Fibroblast of skin of right quadriceps (primary cell): Measurements from ENCODE around the gene CDC42EP3.
A peak's percentile ranks its signal among the peaks of the same experiment; 100 is the strongest.

Experiments
- DNase-seq: peaks from one replicate; pipeline ENCODE4 v3.0.0-alpha.2; 2013

The CDC42EP3 gene

DNA sequence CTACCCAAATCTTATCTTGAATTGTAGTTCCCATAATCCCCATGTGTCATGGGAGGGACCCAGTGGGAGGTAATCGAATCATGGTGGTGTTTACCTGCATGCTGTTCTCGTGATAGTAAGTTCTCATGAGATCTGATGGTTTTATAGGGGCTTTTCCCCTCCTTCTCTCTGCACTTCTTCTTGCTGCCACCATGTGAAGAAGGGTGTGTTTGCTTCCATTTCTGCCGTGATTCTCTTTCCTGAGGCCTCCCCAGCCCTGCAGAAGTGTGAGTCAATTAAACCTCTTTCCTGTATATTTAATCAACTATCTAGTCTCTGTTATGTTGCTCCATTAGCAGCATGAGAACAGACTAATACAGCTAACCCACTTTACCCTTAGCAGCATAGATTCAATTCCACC is 37.6 kb downstream of the CDC42EP3 start:
- no peak for DNase-seq

DNA sequence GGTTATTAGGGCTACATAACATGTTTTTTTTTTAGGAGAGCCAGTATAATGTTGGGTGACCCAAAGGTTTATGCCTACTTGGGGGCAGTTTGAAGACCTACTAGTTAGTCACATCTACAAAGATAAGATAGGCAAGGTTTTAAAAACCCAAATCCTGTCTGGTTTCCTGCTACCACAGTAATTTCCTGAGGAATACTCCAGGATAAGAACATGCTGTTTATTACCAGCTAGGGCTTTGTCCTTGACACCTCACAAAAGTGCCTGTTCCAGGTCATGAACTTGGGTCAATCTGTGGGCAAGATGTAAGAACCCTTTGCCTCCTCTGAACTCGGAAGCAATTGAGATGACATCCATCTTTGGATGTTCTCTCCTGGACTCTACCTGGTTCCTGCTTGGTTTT is 38.2 kb downstream of the CDC42EP3 start:
- no peak for DNase-seq

DNA sequence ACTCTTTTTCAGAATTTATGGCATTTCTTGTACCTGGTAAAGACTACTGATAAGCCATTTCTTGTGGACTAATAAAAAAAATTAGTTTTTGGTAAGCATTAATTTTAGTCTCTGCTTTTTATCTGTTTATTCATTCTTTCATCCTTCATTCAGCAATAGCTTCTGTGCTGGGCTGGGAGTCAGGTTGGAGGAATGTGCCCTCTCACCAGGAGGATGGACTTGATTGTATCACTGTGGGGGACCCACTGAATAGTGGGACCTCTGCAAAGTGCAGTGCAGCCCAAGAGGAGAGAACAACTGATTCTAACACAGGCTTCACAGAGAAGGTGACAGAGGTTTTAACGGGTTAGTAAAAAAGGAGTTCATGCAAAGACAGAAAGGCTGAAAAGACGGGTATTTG is 39.1 kb downstream of the CDC42EP3 start:
- DNase-seq, result no peak

DNA sequence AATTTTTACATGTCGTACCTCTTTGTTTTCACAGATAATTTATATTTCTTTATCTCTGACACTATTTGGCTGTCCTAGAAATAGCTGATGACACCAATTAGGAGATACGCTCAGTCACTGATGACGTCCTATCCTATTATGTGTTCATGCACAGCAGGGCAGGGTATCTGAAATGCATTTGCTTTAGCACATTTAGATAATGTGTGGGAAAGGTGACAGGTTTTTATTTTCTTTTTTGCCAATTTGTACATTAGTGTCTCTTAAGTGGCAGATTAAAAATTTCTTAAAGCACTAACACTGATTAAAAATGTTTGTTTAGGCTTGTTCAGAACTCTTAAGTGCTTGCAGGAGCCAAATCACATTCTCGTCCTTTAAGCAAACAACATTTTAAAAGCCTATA is 39.7 kb downstream of the CDC42EP3 start:
- DNase-seq, result no peak

DNA sequence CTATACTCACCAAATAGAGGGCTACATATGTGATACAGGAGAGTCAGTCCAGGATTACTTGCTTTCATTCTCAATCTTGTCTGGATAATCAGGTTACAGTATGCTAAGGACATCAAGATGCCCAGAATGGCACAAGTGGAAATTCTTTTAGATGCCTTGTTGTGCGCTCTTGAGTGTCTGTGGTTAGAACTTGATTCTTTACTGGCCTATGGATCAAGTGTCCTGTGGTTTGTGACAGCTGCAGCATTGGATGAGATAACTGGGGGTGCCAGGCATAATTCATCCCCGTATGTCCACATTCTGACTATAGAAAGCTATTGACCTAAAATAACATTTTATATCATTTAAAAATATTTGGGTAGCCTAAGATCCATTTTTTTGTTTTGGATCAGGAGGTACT is 40.1 kb downstream of the CDC42EP3 start:
- no peak for DNase-seq

DNA sequence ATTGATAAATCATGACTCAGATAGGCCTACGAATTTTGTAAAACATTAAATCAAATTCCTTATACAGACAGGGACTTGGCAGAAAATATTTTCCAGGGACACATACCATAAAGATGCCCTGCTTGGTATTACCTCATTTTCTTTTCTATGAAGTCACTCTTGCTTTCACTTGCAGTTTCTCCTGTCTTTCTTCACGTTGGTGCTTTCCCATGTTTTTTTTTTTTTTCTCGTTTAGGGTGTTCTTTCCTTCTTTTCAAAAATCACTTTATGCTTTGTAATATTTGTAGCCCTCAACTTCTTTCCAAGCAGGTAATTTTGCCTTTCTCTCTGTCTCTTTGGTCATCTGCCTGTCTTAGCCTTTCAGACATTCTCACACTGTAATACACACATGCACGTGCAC is 40.7 kb downstream of the CDC42EP3 start:
- DNase-seq, result no peak

DNA sequence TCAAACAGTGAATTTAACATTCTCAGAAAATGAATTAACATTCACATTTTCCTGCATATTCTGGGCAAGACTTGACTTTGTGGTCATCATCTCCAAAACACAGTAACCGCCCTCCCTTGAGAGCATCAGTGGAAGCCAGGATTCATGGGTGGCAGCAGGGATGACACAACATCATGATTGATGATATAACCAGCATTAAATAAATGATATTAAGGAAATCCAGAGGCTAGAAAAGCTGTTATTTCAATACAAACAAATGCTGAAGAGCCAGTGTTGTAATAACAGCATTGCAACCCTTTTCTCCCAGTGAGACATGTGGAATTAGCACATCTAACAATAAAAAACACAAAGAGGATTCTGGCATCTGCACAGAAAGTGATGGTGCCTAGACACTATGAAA is 41.1 kb downstream of the CDC42EP3 start:
- DNase-seq, result peak; percentile 75

DNA sequence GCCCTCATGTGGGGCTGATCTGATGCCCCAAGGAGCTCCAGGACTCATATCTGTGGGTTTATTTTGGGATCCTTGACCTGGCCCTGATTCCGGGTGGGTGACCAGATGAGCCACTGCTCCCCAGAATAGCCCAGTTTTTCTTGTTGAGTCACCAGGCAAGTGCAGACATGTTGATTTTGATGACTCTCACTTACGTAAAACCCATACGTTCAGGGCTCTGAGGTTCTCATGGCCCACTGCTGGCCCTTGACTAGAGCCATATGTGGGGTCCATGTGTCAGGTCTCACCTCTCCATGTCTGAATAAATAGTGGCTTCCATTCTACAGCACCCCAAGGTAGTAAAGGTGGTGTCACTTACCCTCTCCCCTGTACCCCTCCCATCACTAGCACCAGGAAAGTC is 41.9 kb downstream of the CDC42EP3 start:
- DNase-seq, result no peak

DNA sequence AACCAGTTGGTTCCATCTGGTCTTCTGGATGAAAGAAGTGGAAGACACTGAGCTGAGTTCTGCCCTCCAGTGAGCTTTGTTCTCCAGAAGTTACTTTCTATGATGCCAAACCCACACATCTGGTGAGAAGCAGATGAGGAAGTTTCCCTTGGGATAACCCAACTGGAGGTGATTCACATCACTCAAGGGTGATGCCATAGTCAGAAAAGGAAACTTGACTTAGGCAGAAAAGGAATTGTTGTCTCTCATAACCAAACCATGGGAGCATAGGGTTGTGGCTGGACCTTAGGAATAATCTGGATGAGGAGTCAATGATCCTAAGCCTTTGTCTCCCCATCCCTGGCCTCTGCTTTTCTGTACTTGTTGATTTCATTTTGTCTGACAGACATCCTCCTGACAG is 43.7 kb downstream of the CDC42EP3 start:
- no peak for DNase-seq

DNA sequence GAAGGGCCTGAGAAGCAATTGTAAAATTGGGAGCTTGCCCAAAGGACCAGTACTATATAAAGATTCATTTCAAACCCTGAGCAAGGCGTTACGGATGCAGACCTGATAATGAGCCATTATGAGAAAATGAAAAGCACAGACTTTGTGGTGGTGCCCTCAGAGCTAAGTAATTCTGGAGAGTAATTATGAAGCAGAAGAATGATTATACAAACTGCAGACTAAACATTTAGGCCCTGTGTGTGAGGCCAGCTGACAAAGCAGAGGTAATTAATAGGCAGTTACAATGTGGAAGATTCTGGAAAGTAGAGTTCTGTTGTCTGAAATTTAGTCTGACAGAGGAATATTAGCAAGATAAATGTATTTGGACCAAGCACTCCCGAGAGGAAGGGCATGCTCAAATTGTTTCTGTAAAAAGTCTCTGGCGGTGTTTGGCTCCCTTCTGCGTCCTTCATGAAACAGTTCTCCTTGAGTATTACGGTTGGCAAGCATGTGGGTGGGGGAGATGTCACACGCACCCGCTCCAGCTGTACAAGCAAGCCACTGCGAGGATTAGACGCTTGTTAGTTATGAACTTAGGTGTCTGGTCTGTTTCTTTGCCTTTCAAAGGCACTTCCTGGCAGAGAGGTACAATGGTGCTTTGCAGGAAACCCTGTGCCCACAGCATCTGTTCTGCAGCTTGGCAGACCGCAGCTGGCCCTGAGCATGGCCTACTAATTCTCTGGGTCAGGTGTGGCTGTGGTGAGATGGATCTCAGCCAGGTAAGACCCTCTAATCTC is 45.5 kb downstream of the CDC42EP3 start:
- no peak for DNase-seq

DNA sequence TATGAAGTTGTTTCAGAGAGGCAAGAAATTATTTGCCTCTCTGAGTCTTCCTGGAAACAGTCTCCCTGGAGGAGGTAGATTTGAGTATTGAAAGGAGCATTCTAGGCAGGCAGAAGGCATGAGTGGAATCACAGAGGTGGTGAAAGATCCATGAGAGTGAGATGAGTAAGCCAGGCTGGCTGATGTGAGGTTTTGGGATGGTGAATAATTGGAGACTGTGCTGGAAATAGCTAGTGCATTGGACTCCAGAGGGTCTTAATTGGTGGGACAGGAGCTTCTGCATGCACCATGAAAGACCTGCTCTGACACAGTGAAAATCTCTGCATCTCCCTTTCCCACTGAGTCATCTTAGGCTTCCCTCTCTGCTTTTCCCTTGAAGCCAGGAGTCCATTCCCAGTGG is 46.3 kb downstream of the CDC42EP3 start:
- peak; percentile 96 for DNase-seq

DNA sequence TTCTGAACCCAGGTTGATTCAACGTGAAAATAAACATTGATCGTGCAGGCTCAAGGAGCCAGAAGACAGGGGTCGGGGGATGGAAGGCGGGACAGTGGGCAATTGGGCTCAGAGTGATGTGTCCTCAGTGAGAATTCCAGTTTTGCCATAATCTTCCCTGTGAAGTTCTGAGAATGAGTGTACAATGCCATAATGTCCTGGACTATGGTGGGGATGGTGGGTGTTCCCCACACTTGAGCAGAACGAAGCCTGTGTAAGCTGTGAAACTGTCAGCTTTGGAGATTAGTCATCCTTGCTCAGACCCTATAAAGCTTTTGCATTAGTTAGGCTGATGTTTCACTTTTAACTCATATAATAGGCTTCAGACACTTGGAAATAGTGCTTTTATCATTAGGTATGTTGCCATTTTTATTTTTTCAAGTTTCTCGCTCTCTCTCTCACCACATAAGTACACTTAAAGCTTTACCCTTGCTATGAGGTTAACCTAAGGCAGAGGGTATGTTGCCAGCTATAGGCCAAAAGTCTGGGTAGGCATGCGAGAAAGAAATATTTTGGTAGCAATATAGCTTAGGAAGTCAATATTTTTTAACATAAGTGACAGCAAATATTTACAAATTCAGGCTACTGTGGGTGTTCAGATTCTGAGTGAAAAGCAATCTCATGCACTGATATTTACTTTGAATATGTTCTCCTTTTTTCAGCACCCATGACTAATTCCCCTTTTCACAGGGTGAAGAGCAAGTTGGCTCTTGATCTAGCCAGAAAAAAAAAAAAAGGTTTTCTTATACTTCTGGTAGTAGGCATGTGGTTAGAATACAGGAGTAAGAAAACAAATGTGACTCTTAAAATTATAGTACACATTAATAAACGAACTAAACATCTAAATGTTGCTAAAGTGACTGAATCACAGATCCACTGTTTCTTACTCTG is 47.2 kb downstream of the CDC42EP3 start:
- peak; percentile 90 for DNase-seq

DNA sequence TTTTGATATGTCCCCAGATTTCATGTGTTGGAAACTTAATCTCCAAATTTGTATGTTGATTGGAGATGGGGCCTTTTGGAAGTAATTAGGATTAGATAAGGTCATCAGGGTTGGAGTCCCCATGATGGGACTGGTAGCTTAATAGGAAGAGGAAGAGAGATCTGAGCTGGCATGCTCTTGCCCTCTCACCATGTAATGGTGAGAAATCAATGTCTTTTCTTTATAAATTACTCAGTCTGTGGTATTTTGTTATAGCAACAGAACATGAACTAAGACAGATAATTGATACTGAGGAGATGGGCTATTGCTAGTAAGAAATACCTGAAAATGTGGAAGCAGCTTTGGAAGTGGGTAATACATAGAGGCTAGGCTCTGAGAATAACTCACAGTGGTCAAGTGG is 48.0 kb downstream of the CDC42EP3 start:
- no peak for DNase-seq

DNA sequence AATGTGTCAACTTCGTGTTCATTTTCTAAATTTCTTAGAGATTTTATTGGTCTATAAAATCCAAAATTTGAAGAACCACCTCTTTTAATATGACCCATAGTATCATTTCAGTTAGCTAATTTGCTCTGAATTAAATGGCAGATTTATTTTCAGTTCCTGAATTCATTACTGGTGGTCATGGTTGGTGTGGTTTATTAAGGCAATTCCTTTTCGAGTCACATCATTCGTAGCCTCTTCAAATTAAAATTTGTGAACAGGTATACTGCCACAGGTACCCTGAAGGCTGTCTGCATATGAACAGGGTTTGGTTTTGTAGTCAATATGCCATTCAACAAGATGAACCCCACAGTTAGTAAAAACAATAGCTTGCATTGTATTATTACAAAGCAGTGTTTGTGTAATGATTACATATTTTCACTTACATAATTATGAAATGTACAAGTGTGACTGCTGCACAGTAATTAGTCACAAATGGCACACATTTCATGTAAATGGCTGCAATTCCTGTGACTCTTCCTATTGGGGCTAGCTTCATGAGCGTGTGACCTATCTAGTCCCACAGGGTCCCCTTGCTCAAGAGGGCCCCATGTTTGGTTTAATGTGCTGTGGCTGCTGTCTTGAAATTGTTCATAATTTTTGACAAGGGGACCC is 48.9 kb downstream of the CDC42EP3 start:
- no peak for DNase-seq

DNA sequence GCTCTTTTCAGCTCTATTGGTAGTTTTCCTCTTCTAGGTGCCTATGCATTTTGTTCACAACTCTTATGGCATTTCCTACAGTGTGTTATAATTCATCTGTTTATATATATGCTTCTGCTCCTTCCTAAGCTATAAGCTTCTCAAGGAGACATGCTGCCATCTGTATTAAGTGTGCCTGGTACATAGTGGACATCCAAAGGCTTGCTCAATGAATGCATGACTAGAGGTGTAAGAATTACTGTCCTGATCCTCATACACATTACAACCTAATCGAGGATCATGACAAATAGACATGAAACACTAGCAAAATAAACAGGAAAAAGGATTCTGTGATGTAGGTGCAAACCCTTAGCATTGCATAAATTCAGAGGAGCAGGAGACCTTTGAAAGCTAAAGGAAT is 50.2 kb downstream of the CDC42EP3 start:
- no peak for DNase-seq

DNA sequence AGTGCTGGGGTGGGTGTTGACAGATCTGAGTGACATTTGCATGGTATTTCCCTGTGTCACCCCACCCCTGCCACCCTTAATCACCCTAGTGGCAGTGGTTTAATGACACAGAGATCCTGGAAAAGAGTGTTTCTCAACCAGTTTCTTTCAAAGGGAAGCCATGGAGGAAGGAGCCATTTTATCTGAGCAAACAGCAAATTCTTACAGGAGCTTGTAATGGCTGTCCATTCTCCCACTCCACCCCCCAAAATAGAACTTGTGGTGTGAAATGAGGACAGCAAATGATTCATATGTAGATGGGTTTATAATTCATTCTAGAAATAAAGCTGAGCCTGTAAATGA is 51.5 kb downstream of the CDC42EP3 start:
- DNase-seq, result peak; percentile 66

DNA sequence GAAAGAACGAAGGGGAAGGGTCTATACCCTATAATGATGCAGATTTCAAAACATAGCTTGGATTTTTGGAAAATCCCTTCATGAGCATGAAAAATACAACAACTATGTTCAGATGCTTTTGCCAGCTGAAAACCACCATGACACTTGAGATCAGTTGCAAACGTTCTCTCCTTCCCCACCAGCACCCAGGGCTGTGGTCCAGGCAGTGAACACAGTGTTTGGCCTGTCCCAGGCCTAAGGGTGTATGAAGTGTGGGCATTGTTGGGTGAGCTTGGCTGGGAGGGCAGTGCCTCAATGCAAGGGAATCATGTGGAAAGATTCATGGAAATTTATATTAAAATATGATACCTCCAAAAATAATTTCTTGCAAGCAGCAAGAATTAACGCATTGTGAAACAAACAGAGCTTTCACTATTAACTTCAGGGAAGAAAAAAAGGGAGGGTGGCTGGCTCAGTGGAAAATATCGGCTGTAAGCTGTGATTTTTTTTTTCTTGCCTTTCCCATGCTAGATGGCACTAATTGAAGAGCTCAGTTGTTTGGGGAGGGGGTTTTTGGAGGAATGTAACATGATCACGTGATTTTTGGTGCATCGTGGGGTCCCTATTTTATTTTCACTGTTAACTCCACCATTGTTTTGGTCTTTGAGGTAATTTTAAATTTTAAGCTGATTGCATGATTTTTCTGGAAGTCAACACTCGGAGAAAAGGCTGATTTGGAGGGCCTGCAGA is 52.0 kb downstream of the CDC42EP3 start:
- DNase-seq, result no peak

DNA sequence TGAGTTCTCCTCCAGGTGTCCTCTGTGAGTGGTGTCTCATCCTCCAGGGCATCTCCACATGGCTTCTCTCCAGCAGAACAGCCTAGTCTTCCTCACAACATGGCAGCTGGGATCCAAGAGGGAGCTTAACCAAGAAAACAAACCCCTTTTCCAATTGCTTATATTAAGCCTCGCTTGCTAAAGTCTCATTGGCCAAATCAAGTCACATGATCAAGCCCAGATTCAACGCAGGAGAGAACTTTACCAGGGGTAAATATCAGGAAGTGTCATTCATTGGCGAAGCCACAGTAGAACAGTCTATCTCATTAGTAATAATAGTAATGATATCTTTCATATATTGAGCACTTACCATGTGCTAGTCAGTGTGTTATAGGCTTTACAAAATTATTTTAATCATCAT is 53.1 kb downstream of the CDC42EP3 start:
- no peak for DNase-seq

DNA sequence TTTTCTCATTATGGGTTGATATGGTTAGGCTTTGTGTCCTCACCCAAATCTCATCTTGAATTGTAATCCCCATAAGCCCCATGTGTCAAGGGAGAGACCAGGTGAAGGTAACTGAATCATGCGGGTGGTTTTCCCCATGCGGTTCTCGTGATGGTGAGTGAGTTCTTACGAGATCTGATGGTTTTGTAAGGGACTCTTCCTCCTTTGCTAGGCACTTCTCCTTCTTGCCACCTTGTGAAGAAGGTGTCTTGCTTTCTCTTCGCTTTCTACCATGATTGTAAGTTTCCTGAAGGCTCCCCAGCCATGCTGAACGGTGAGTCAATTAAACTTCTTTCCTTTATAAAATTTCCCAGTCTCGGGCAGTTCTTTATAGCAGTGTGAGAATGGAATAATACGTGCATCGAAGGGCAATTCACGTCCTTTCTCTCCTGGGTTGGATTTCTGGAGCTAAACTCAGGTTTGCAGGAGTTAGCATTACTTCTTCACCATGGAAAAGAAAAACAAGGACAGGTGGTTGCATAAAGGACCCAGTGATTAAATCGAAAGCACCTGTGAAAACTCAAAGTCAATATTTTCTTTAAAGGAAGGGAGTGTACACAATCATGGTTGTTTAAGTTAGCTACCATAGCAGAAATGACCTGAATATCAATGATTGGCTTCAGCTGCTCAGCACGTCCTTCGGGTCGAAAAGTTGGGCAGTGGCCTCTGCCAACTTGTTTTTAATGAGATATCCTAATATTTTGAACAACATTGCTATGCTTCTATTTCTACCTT is 54.1 kb downstream of the CDC42EP3 start:
- DNase-seq, result no peak

DNA sequence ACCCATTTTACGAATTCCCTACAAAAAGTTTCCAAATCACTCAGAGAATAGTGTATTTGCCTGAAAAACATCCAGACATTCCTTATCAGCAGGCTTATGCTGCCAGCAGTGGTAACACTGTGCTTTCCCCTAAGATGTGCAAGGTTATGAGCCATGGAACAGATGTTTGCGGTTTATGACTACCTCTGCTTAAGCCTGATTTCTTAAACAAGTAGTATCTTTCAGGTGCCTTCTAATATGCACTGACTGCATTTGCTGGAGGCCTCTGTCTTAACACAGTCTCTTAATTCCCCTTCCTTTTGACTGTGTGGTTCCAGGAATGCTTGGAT is 54.8 kb downstream of the CDC42EP3 start:
- DNase-seq, result peak; percentile 71

DNA sequence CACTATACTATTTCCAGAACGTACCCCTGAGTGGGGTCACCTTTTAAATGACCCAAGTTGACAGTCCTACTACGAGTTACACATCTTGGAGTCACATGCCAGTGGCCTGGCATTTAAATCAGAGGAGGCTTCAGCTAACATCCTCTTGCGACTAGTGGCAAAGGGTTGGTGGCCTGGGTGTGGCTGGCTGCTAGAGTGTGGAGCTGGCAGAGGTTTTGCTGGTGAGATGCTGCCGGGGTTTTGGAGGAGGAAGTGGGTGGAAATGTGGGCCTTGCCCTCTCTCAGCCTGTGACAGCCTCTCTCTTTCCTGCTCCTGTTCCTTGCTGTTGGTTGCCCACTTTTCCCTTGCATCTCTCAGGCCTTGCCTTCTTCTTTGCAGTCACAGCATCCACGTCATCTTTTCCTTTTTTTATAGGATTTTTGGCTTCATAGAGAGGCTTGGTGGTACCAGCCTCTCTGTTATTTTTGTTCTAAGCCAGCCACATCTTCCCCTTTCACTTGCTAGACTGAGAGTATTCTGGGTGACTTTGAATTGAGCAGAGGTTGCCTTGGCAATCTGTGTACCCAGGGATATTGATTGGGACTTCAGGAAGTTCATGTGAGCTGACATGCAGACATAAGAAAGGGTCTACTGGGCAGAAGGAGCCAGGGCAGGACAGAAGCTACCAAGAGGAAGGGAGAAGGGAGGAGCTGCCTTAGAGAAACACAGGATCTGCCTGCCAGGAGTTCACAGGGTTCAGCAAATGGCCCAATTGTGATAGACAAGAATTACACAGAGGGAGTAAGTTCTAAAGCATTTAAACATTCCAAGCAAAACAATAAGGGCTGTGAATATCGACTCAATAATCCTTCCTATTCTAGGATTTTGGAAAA is 55.4 kb downstream of the CDC42EP3 start:
- no peak for DNase-seq
